Measurements from ENCODE around the gene COMMD6.

Gene COMMD6

DNA sequence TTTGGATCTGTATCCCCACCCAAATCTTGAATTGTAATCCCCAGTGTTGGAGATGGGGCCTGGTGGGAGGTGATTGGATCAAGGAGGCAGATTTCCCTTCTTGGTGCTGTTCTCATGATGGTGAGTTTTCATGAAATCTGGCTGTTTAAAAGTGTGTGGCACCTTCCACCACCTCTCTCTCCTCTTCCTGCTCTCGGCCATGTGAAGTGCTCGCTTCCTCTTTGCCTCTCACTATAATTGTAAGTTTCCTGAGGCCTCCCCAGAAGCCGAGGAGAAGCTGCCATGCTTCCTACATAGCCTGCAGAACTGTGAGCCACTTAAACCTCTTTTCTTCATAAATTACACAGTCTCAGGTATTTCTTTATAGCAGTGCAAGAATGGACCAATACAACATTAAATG is 15.7 kb downstream of the COMMD6 start:
- DNase-seq: no peak

DNA sequence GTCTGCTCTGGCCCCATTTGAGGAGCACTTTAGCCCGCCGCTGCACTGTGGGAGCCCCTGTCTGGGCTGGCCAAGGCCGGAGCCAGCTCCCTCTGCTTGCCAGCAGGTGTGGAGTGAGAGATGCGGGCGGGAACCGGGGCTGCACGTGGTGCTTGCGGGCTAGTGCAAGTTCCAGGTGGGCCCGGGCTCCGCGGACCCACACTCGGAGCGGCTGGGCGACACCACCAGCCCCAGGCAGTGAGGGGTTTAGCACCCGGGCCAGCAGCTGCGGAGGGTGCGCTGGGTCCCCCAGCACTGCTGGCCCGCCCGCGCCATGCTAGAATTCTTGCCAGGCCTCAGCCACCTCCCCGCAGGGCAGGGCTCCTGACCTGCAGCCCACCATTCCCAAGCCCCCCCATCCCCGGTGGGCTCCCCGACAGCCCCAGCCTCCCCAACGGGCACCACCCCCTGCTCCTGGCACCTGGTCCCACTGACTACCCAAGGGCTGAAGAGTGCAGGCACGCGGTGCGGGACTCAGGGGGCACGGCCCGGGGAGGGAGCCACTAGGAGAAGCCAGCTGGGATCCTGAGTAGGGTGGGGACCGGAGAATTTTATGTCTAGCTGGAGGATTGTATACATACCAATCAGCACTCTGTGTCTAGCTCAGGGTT is 19.1 kb downstream of the COMMD6 start:
- no peak for DNase-seq

DNA sequence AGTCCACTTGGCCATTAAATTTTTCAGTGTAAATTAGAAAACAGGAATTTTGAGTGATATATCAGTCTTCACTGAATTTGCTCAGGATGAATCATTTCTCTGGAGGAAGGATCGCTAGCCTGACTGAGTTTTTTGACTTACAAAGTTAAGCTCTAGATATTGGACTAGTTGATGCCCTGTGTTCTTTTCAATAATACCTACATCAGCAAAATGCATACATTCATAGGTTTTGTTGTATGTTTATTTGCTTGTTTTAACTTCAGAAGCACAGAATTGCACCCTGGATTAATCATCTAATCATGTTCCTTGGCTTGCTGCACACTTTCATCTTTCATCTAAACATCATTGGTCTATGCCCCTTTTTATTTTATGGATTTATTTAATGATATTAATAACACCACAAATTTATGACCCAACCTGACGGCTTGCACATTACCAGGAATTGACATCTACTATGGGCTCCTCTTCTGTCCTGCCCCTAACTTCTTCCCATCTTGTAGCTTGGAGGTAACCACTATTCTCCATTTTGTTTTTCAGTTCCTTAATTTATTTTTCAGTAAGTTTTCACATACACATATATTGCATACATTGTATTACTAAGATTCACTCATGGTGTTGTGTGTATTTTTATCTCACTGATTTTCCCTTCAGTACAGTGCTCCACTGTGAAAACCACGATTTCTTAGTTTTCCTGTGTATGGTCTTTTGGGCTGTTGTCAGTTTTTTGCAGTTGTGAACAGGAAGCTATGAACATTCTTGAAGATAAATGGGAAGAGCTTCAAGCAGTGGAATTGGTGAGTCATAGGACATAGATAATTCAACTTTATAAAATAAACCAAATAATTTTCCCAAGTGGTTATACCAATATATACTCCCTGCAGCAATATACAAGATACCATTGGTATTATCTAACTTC is 23.3 kb downstream of the COMMD6 start:
- DNase-seq: no peak

DNA sequence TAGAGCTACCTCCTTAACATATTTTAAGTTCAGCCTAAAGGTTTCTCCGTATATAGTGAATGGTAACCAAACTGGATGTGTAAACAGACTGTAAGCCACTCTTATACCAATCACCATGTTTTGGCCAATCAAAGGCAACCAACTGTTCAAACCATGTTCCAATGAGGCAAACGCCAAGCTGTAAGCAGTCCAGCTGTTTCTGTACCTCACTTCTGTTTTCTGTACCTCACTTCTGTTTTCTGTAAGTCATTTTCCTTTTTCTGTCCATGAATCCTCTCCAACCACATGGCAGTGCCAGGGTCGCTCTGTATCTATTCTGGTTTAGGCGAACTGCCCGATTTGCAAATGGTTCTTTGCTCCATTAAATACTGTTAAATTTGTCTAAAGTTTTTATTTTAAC is 24.4 kb downstream of the COMMD6 start:
- DNase-seq: no peak

DNA sequence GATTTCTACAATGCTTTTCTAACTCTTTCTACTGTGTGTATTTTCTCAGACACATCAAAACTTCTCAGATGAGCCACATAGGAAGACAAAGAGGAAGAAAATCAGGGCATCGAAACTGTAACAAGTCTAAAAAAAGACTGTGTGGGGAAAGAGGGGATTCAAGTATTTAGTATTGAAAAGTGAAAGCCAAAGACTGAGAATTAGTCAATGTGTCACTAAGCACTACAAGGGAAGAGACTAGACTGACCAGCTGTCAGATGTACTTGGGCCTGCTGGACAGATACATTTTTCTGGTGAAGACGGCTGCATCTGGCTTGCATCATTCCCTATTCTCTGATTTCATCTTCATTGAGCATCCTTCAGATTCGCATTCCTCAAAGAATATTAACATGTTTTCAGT is 25.4 kb downstream of the COMMD6 start:
- no peak for DNase-seq

DNA sequence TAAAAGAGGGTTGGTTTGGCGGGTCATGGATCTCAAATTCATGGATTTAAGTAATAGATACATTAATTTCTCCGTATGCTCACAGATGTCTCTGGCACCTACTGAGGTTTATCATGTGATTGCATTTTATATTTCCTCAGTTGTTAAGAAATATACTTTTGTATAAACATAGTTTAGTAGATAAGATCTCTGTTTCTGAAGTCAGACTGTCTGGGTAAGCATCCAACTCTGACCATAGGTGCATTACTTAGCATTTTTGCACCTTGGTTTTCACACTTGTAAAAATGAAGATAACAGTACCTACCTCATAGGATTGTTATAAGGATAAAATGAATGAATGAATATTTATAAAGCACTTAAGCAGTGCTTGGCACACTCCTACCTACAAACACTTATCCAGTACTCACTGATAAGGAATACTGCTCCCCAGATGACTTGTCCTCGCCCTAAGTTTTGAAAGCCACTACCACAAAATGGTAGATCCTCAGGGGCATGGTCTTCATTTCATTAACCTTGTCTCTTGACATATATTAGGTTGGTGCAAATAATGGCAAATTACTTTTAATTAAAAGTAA is 26.5 kb downstream of the COMMD6 start:
- DNase-seq: no peak

DNA sequence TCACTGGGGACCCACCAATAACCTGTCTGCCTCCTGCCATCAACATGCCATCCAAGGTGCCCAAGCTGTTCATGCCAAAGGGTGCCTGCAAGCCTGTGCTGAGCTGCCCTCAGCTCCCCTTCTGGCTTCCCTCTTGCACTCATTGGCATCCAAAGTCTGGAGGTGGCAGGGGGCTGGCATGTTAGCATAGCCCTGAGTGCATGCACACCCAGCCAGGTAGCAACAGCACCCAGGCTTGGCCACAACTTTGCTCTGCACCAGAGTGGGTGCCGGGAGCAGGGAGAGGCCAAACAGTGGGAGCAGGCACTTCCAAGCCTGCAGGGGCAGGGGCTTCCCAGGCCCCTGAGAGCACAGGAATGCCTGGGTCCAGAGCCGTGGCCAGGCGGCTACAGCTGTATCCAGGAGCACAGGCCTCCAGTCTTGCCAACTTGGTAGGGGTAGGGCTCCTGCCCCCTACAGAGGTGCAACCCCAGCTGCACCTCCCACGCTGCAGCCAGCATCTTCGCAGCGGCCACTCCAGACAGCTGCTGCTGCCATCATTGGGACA is 29.6 kb downstream of the COMMD6 start:
- no peak for DNase-seq

DNA sequence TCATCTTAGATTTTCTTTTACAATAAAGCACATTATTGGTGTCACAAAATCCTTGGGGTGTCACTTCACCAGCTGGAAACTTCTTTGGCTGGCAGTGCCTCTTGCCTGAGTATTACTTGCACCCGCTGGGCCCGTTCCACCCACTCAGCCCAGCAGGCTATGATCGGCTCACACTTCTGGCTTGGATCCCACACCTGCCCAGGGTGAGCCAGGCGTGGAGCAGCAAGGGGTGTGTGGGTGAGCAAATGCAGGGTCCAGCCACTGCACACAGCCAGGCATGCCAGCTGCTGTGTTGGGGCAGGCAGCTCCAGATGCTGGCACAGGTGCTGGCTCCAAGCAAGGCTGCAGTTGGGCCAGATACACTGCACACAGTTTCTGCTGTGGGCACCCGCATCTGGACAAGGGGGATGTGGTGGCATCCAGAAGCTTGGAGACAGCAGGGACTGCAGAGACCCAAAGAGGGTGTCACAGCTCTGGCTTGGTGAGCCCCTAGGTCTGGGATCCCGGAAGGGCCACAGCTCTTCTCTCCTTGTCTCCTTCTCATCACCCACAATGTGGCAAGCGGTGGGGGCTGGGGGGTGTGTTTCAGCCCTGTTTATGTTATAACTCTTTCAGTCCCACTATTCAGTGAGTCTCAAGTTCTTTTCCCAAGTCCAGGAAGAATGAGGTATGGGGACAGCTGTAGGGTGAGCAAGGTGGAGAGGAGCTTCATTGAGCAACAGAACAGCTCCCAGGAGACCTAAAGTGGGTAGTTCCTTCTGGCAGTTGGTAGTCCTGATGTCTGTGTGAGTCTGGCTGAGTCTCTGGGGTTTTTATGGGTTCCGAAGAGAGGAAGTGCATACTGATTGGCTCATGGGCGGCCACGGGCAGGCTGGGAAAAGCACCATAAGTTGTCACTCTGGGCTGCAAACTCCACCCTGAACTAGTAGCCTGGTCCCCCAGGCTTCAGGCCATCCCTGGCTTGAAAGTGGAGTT is 30.3 kb downstream of the COMMD6 start:
- no peak for DNase-seq

DNA sequence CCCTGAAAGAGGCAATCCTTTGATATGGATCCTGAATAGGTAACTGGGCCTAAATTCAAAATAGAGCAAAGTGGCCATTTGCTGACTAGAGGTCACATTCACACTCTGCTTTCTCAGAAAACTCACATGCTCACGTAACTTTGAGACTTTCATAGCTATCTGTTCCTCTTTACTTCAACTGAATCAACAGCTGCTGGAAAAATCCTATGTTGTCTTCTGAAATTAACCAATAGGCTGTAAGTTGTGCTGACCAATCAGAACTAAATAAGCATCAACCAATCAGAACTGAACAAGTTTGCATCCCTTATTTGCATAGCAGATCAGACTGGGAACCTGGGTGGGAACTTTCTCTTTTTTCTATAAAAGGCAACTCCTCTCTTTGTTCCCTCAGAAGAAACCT is 31.6 kb downstream of the COMMD6 start:
- DNase-seq: no peak

DNA sequence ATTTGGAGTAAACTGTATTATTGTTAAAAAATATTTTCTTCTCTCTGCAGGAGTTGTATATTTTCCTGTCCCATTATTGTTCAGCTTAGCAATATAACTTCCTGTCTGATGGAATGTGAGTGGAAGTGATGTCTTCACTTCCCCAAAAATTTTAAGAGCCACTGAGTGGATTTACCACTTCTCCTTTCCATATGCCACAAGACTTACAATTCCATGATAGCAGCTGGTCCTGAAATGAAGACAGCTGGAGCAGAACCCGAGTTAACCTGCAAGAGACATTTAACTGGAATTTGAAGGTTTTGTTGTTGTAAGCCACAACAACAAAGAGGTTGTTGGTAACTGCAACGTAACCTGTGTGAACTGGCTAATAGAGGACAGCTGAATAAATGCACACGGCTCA is 32.3 kb downstream of the COMMD6 start:
- DNase-seq: no peak

DNA sequence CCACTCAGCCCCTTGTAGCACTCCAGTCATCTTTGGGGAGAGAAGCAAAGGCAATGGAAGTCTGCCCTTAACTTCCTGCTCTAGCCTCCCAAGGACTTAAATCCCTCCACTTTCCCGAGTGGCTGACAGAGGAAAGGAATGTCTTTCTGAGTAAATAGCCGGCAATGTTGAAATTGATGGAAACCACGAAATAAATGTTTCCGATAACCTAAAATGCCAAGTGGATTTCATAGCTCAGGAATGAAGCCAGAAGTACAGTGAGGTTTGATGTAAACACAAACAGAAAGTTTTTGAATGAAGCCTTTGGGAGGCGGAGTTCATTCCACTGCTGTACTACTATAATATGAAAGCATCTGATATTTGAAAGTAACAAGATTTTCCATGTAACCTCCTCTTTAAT is 41.7 kb downstream of the COMMD6 start:
- DNase-seq: no peak

DNA sequence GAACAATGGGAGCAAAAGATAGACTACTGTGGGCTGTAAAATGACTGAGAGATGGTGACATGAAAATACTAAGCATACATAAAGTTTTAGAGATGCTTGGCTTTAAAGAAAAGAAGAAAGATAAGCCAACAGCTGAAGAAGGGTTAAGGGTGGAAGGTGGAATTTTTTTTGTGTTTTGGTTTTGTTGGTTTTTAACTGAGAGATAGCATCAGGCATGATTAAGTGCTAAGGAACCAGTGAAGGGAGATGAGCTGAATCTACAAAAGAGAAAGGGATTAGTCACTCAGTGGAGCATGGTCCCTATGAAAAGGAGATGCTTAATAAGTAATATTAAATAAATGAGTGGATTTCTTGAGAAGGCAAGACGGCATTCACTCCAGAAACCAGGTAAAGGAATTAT is 43.1 kb downstream of the COMMD6 start:
- no peak for DNase-seq

DNA sequence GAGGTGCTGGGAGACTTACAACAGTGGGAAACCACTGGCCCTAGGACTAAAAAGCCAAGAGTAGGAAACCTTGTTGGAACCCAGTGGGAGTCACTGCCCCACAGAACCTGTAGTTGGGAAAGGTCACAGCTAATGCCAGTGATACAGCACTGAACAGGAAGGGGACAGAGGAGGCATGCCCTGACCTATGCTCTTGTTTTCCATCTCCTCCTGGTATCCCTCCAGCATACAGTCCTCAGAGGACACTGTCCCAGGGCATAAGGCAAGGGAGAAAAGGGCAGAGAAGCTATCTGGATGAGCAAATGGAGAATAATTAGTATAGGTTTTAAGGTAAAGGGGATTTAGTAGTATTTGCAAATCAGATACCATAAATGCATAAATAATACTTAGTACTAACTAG is 44.5 kb downstream of the COMMD6 start:
- no peak for DNase-seq

DNA sequence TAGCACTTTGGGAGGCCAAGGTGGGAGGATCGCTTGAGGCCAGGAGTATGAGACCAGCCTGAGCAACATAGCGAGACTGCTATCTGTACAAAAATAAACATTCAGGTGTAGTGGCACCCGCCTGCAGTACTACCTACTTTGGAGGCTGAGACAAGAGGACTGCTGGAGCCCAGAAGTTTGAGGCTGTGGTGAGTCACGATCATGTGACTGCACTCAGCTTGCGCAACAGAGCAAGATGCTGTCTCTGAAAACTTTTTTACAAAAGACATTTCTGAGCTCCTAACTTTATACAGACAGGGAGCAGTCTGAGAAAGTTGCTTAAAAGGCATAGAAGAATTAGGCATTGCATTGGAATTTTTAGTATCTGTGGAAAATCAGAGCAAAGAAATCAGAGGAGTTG is 45.3 kb downstream of the COMMD6 start:
- DNase-seq: no peak

DNA sequence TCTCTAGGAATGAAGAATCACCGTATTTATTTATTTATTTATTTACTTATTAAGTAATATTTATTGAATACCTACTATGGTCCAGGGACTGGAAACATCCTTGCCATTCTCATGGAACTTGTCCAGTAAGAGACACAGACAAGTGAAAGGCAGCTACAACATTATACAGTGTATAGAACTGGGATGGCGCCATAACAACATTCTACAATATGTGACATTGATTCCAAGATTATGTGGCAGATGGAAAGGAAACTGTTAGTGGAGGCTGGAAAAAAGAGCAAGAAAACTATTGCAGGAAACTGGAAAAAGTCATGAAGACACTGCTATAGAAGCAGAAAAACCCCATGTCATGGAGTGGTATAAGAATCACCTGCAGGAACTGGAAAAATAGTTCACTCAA is 46.3 kb downstream of the COMMD6 start:
- DNase-seq: no peak

DNA sequence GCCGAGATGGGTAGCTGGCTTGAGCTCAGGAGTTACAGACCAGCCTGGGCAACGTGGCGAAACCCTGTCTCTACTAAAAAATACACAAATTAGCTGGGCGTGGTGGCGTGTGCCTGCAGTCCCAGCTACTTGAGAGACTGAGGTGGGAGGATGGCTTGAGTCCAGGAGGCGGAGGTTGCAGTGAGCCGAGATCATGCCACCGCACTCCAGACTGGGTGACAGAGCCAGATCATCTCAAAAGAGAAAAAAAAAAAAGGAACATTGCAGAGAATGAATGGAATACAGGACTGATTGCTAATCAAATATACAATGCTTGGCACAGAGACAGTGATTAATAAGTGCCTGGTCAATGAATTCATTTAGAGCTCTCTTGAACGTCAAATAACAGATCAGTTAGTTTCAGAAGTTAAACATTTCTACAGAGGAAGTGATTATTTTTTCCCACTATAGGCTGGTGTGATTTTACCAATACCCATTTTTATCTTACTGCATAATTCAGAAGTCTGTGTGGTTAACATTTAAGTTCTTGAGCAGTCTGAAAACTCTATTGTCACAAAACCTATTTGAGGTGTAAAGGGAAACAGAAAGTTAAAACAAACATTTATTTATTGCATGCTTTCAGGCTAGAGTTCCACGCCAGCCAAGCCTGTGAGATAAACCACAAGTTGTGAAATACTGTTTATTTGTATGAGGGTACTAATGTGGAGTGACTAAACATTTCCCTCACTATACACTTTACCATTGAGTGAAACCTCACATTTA is 48.0 kb downstream of the COMMD6 start:
- DNase-seq: no peak

DNA sequence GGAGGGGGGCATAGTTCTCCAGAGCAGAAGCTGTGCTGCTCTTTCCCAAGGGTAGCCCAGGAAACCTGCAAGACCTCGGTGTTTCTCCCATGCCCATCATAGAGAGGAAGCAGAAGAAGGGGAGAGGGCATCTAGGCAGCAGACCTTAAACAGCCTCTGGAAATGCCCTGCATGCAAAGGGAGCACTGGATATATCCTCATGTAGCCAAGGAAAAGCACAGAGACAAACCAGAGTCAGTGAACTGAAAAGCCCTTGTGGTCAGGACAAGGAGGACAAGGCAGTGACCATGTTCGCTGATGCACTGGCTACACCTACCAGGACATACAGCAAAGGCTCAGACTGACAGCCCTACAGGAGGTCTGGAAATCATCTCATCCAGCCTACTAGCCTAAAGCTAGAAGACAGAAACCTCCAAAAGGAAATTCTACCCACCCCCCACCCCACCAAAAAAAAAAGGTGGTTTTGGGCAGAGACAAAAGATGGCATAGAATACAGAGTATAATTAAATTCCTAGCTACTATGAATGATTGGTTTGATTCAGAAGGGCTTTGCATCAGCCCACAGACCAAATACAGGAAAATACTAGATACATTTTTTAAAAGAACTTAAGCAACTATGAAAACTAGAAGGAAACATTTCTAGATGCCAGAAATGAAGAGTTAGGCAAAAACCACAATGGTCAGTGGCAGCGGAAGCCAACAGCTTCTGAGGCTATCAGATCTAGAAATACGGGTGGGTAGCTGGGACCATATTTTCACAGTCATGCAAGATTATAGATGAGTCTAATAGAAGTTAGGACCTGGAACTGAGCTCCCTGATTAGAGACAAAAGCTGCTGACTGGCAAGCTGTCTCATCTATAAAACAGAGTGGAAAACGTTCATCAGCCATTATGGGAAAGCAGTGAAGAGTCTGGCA is 51.2 kb downstream of the COMMD6 start:
- no peak for DNase-seq

DNA sequence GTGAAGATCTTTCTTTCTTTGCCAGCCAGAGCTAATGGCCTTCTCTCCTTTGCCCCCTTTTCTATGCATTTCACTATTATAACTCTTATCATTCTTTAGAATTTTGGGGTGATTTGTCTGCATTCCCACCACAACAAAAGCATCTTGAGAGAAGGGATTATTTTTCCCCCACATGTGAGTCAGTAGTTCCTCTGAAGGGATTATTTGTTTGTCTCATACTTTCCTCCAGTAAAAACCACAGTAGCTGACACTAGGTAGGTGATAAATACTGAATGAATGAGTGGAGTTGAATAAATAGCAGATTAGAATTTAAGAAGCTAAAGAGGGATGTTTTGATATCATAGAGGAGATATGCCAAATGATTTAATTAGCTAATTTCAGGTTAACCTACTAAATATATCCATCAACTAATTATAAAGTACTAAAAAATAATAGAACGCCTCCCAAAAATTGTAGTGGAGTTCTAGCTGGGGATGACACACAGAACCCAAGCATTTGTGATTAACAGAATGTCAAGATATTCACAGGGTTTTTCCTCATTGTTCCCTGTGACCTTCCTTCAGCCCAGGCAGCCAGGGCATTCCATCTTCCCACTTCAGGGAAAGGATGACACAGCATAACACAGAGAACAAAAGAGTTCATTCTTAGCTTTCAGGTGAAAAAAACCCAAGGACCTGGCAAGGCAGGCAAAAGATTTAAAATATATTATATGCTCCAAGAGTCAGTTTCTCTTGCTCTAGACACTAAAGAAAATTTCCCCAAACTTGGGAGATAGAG is 52.2 kb downstream of the COMMD6 start:
- DNase-seq: no peak

DNA sequence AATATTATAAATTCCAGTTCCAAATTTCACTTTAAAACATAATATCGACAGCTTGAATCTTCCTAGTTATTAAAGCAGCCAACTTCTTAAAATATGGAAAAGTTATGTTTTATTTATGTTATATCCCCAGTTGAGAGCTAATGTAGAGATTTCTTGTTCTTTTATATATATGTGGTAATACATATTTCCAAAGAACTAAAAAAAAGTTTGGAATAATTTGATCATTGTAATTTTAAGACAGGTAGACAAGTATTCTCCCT is 54.9 kb downstream of the COMMD6 start:
- no peak for DNase-seq

All from effector CD8-positive, alpha-beta T cell (primary cell).